T-helper 1 cell treated with Interleukin-12 subunit alpha and Interleukin-12 subunit beta and Interleukin-4 antibody, amounts not matched to agents 30 μg/mL and 1 μg/mL, for 36 hours (primary cell): ENCODE measurements around the gene S100A4.

Experiments used
- H3K27ac Mint-ChIP-seq: one replicate; pipeline ENCODE4 v1.8.0; 2021; ENCODE audit warnings: mild to moderate bottlenecking, mixed read lengths
- H3K27me3 Mint-ChIP-seq: one replicate; pipeline ENCODE4 v1.8.0; 2021; ENCODE audit warnings: low read depth, mixed read lengths
- H3K36me3 Mint-ChIP-seq: one replicate; pipeline ENCODE4 v1.8.0; 2021; ENCODE audit warnings: low read depth, mixed read lengths
- H3K4me1 Mint-ChIP-seq: one replicate; pipeline ENCODE4 v1.8.0; 2021; ENCODE audit warnings: low read depth, mixed read lengths
- H3K4me3 Mint-ChIP-seq: one replicate; pipeline ENCODE4 v1.8.0; 2021; ENCODE audit warnings: mild to moderate bottlenecking, moderate library complexity, mixed read lengths
- H3K9me3 Mint-ChIP-seq: one replicate; pipeline ENCODE4 v1.8.0; 2021; ENCODE audit warnings: mixed read lengths

The S100A4 gene

DNA sequence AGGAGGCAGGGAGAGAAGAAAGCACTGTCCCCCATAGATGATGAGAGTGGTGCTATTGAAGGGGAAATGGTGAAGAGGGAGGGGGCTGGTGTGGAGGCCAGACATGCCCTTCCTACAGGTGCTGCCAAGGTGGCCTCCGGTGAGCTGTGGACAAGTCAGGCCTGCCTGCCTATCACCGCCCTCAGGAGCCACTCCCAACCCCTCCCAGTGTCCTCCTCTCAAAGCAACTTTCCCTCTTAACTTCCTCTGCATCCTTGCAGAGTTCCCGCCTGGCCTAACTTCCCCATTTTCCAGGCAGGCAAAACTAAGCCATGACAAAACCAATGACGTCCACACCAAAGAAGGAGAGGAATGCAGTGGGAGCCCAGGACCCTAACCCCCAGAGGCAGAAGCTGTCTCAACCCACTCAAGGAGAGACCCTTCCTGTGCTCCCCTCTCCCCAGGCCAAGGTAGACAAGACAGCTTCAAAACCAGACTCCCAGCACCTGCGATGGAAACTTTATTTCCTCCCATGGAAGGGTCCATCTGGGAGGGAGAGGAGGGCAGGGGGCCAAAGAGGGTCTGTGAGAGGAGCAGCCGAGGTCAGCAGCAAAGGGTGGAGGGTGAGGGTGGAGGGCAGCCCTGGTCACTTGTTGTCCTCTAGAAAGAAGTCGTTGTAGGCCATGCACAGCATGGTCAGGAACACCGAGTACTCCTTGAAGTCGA lies 8.8 kb downstream of the S100A4 start:
- Mint-ChIP-seq H3K4me3 (peak overlapping the region; percentile 85), H3K27me3 (no peaks in the 10 kb centered on the region), H3K4me1 (peaks cover 69% of the 10 kb centered on the region), H3K27ac (peak overlapping the region; percentile 97), H3K36me3 (peaks cover 40% of the 10 kb centered on the region), H3K9me3 (no peaks in the 10 kb centered on the region)

DNA sequence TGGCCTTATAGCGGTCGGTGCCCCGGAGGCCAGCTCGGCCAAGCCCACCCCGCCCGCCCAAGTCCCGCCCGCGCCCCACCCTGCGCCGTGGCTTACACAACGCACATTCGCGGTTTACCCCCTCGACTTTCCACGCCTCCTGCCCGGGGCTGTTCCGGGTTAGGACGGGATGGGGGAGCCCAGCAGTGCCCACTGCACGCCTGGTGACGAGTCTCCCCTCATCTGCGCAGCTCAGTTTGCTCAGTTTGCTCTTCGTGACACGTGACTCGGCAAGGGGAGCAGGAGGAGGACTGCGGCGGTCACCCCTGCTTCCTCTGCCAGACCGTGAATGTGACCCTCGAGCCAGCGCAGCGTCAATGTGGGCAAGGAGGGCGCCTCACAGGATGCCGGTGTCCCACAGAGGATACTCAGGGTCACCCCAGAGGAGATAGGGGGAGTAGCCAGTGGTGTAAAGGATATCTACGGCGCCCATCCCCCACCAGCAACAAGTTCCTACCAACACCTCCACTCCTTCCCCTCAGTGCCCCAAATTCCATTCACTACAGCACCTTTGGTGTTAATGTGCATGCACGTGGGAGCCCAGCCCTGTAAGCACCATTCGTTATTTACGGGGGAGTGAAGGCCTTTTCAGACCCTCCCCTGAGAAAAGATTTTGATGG lies 9.5 kb downstream of the S100A4 start:
- peak overlapping the region; percentile 85 for H3K4me3 Mint-ChIP-seq
- H3K9me3 Mint-ChIP-seq = no peaks in the 10 kb centered on the region
- H3K27ac Mint-ChIP-seq = peak overlapping the region; percentile 97
- peaks cover 69% of the 10 kb centered on the region for H3K4me1 Mint-ChIP-seq
- H3K27me3 Mint-ChIP-seq = no peaks in the 10 kb centered on the region
- H3K36me3 Mint-ChIP-seq = peaks cover 39% of the 10 kb centered on the region

DNA sequence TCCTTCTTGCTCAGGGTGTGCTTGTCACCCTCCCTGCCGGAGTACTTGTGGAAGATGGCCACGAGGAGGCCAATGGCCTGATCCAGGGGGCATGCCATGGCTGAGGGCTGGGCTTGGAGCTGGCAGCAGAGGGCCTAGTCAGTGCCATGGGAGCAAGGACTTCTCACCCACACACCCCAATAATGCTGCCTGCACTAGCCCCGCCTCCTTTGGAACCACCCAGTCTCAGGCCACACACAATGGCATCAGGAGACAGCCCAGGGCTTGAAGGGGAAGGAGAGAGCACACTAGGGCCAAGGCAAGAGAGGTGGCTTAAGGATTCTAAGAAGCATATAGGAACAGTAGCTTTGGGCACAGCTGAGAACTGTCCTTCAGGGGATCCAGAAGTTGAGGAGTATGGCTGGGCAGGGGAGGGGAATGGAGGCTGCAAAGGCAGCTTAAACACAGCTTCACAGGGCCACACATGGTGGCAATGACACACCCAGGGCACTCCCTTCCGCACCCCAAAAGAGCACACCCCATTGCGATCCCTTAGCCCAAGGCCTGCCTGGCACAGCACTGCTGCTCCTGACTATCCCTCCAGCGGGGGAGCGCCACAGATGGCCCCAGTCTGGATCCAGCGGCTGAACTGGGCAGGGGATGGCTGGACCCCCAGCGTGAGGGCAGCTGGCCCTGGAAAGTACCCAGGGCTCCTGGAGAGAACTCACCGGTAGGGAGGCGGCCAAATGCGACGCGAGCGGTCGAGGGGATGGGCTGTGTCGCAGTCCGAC lies 10.2 kb downstream of the S100A4 start, which contains the start of gene S100A6:
Gene S100A6, minus strand, starts transcription at position 750 of the 770 bp plus-strand sequence. Its CDS starts 652 bp downstream, at position 98.
- no peaks in the 10 kb centered on the region for H3K9me3 Mint-ChIP-seq
- H3K4me1 Mint-ChIP-seq = peaks cover 66% of the 10 kb centered on the region
- no peaks in the 10 kb centered on the region for H3K27me3 Mint-ChIP-seq
- peak within 1 kb of the TSS; percentile 98 for H3K27ac Mint-ChIP-seq
- peak within 1 kb of the TSS; percentile 98 for H3K4me3 Mint-ChIP-seq
- peaks cover 39% of the 10 kb centered on the region for H3K36me3 Mint-ChIP-seq

GRCh38 chr1:153534925-153535241 lies 10.7 kb downstream of the S100A4 start:
- no peaks in the 10 kb centered on the region for H3K27me3 Mint-ChIP-seq
- no peaks in the 10 kb centered on the region for H3K9me3 Mint-ChIP-seq
- peak overlapping the region; percentile 98 for H3K4me3 Mint-ChIP-seq
- H3K27ac Mint-ChIP-seq = peak overlapping the region; percentile 98
- H3K36me3 Mint-ChIP-seq = peaks cover 33% of the 10 kb centered on the region
- peaks cover 62% of the 10 kb centered on the region for H3K4me1 Mint-ChIP-seq

GRCh38 chr1:153534226-153534924 lies 11.2 kb downstream of the S100A4 start:
- peak overlapping the region; percentile 98 for H3K27ac Mint-ChIP-seq
- H3K4me1 Mint-ChIP-seq = peaks cover 59% of the 10 kb centered on the region
- peak overlapping the region; percentile 98 for H3K4me3 Mint-ChIP-seq
- H3K27me3 Mint-ChIP-seq = no peaks in the 10 kb centered on the region
- peaks cover 31% of the 10 kb centered on the region for H3K36me3 Mint-ChIP-seq
- no peaks in the 10 kb centered on the region for H3K9me3 Mint-ChIP-seq

GRCh38 chr1:153533689-153534201 lies 11.9 kb downstream of the S100A4 start:
- H3K9me3 Mint-ChIP-seq = no peaks in the 10 kb centered on the region
- peak overlapping the region; percentile 98 for H3K4me3 Mint-ChIP-seq
- peaks cover 58% of the 10 kb centered on the region for H3K4me1 Mint-ChIP-seq
- peaks cover 33% of the 10 kb centered on the region for H3K36me3 Mint-ChIP-seq
- peak overlapping the region; percentile 96 for H3K27ac Mint-ChIP-seq
- no peaks in the 10 kb centered on the region for H3K27me3 Mint-ChIP-seq

- H3K27ac Mint-ChIP-seq = peak overlapping the region; percentile 96
- H3K27me3 Mint-ChIP-seq = no peaks in the 10 kb centered on the region
- no peaks in the 10 kb centered on the region for H3K9me3 Mint-ChIP-seq
- H3K4me1 Mint-ChIP-seq = peaks cover 54% of the 10 kb centered on the region
- peaks cover 33% of the 10 kb centered on the region for H3K36me3 Mint-ChIP-seq
- H3K4me3 Mint-ChIP-seq = peak overlapping the region; percentile 98
Observed at GRCh38 chr1:153532769-153533599, 12.6 kb downstream of the S100A4 start.

- H3K9me3 Mint-ChIP-seq = no peaks in the 10 kb centered on the region
- peaks cover 33% of the 10 kb centered on the region for H3K36me3 Mint-ChIP-seq
- no peaks in the 10 kb centered on the region for H3K27me3 Mint-ChIP-seq
- H3K4me3 Mint-ChIP-seq = peak overlapping the region; percentile 98
- H3K4me1 Mint-ChIP-seq = peaks cover 53% of the 10 kb centered on the region
- peak overlapping the region; percentile 96 for H3K27ac Mint-ChIP-seq
Observed at GRCh38 chr1:153532181-153532580, 13.4 kb downstream of the S100A4 start.

DNA sequence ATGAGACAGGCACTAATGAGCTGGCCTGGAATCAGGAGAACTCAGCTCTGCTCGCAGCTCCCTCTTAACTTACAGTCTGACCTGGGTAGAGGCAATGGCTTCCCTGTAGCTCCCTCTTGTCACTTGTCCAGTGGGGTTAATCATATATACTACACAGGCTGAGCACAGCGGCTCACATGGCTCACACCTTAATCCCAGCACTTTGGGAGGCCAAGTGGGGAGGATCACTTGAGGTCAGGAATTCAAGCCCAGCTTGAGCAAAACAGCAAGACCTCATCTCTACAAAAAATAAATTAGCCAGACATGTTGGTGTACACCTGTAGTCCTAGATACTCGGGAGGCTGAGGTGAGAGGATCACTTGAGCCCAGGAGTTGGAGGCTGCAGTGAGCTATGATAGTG lies 14.0 kb downstream of the S100A4 start:
- no peaks in the 10 kb centered on the region for H3K9me3 Mint-ChIP-seq
- peaks cover 33% of the 10 kb centered on the region for H3K36me3 Mint-ChIP-seq
- peak overlapping the region; percentile 63 for H3K27ac Mint-ChIP-seq
- no peaks in the 10 kb centered on the region for H3K27me3 Mint-ChIP-seq
- no peak overlapping the region for H3K4me3 Mint-ChIP-seq
- peaks cover 50% of the 10 kb centered on the region for H3K4me1 Mint-ChIP-seq

GRCh38 chr1:153527683-153528040 lies 17.9 kb downstream of the S100A4 start:
- Mint-ChIP-seq H3K4me3 (no peak overlapping the region), H3K36me3 (peaks cover 9% of the 10 kb centered on the region), H3K27me3 (no peaks in the 10 kb centered on the region), H3K4me1 (peaks cover 25% of the 10 kb centered on the region), H3K27ac (no peak overlapping the region), H3K9me3 (no peaks in the 10 kb centered on the region)

GRCh38 chr1:153527023-153527682 lies 18.5 kb downstream of the S100A4 start:
- Mint-ChIP-seq H3K4me3 (no peak overlapping the region), H3K4me1 (peaks cover 24% of the 10 kb centered on the region), H3K9me3 (no peaks in the 10 kb centered on the region), H3K36me3 (peaks cover 5% of the 10 kb centered on the region), H3K27ac (no peak overlapping the region), H3K27me3 (no peaks in the 10 kb centered on the region)

GRCh38 chr1:153526132-153526543 lies 19.5 kb downstream of the S100A4 start:
- no peak overlapping the region for H3K27ac Mint-ChIP-seq
- H3K4me3 Mint-ChIP-seq = no peak overlapping the region

DNA sequence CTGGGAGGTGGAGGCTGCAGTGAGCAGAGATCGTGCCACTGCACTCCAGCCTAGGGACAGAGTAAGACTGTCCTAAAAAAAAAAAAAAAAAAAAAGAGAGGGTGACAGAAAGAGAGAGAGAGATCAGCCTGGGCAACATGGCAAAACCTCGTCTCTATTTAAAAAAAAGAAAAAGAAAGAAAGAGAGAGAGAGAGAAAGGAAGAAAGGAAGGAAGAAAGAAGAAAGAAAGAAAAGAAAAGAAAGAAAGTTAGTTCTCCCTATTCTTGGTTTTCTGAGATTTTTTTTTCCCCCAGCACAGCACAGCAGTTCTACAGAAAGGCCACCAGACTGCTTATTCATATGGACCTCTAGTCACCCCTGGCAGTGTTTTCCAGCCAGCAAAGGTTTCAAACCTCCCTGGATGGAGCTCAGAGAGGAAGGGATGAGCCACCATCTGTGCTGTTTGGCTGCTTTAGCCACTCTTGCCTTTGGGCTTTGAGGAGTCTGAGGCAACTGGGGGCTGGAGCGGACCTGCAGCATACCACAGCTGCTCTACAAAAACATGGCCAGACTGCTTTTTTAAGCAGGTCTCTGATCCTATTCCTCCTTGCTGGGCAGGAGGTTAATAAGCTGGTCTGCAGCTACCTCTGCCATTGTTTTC lies 20.4 kb downstream of the S100A4 start:
- peaks cover 4% of the 10 kb centered on the region for H3K36me3 Mint-ChIP-seq
- no peak overlapping the region for H3K27ac Mint-ChIP-seq

More at GRCh38 chr1:153526132-153526543, 19.5 kb downstream of the S100A4 start:
- H3K4me1 Mint-ChIP-seq = peaks cover 15% of the 10 kb centered on the region
- H3K9me3 Mint-ChIP-seq = no peaks in the 10 kb centered on the region
- H3K36me3 Mint-ChIP-seq = peaks cover 4% of the 10 kb centered on the region
- H3K27me3 Mint-ChIP-seq = no peaks in the 10 kb centered on the region

More for the DNA sequence above, 20.4 kb downstream of the S100A4 start:
- no peaks in the 10 kb centered on the region for H3K9me3 Mint-ChIP-seq
- H3K4me1 Mint-ChIP-seq = peaks cover 9% of the 10 kb centered on the region
- H3K4me3 Mint-ChIP-seq = no peak overlapping the region
- no peaks in the 10 kb centered on the region for H3K27me3 Mint-ChIP-seq
